Hematopoietic multipotent progenitor cell treated with erythropoietin and hydrocortisone succinate and interleukin-3 and kit ligand, for 8 days (in vitro differentiated cells): ENCODE results near the gene GNAL.

Experiments used
- DNase-seq: peaks from one replicate; pipeline ENCODE4 v3.0.0-alpha.2; 2015

GNAL gene

DNA sequence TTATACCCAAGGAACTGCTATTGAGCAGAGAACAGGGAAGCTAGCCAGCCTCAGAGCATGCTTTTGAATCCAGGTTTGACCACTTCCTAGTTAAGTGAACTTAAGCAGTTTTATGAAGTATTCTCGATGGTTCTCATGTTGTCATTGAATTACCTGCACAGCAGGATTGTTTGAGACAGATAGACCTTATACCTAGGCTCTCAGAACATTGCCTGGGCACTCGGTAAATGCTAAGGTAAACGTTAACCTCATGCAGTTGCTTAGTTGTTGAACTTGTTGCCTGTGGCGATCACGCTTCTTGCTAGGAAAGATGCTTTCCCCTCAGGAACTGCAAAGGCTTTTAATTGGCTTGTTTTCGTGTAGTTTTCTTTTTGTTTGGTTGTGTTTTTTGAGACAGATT lies 128.2 kb downstream of the GNAL start:
- no peak for DNase-seq

DNA sequence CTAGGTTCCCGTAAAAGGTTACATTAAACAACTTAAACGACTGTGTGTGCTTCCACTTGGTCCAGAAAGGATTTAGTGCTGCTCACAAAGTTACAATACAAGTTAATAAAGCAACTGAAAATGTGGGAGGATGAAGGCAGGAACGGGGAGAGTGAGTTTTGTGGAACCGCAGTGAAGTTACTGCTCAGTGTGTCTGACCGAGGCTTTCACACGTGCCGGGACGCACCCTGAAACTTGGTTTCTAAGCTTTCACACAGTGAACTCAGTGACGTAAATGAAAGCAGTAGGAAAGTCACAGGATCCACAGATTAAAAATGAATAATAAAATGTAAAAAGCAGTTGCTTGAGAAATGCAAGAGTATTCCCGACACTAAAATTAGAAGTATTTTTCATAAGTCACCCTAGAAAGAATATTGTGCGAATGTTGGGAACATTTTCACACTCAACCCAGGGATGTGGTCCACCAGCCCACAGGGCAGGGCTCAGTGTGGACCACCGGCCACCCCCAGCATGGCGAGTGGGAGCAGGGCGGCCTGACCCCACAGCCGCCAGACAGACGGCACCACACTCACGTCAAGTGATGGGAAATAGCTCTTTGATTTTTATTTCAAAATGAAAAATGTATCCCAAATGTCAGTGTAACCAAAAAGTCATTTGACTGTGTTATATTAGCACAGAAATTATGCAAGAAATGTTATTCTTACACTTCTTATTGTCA lies 129.6 kb downstream of the GNAL start:
- no peak for DNase-seq

DNA sequence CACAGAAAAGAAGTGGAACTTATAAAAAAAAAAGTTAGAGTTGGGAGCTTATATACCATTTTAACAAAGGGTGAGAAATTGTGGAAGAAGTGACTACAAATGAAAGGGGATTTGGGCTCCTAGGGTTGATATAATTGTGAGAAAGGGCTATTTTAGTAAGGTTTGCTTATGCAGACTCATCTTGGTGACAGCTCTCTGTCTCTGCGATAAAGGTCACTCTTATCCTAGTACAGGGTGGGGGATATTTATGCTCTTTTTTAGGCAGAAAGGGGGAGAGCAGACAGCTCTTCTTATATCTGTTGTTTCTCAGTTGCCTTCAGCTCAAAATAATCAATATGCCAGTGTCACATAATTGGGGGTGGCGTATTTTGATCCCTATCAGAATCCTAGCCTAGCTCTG lies 130.9 kb downstream of the GNAL start:
- no peak for DNase-seq

DNA sequence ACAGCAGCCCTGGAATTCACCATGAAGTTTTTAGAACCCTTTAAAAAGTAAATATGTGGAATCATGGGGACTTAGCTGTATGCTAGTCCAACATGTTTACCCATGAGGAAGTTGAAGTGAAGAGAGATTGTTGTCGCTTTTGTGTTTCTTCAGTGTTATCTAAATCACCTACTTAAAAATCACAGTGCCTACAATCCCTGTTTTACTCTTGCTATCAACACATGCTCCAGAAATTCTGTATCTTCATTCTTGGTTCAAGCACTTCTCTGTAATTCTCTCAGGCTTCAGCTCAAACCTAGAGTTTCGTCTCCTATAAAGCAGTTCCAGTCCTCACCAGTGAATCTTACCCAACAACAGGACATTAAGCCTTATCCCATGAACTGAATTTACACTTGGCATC lies 131.6 kb downstream of the GNAL start:
- no peak for DNase-seq

DNA sequence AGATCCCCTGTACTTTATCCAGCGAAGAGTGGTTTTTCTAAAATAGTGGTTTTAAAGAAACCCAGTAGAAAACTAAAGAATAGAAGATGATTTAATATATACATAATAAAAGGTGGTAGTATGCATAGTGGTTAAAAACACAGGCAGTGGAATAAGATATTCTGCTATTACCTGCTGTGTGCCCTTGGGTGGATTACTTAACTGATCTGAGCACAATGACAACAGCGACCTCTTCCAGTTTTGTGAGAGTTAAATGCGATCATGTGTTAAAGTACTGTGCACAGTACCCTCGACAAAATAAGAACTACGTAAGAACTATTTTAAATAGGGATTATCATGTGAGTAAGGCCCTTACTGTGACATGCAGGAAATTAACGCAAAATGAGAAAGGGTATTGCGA lies 132.1 kb downstream of the GNAL start:
- no peak for DNase-seq

DNA sequence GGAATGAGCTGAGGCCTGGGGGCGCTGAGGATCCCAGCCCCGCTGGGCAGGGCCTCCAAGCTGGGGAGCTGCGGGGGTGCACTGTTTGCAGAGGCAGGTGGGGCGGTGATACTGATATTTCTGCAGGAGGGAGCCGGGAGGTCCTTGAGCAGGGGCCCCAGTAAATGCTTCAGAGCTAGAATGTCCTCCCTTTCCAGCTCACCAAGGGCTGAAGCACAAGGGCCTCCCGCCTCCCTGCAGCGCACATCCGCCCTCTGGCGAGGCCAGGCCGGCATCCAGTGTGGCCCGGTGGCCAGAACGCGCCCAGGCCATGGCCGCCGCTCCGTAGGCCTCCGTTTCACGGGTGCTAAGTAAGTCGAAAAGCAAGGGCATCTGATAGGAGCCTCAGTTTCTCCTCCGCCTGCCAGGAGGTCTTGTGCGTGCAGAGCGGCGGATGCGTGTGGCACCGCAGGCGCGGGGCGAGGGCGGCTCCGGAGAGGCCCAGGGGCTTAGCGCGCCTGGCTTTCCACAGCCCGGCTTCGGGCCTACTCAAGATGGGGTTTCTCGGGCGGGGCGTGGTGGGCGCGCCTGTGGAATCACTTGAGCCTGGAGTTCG lies 132.7 kb downstream of the GNAL start:
- DNase-seq: no peak

DNA sequence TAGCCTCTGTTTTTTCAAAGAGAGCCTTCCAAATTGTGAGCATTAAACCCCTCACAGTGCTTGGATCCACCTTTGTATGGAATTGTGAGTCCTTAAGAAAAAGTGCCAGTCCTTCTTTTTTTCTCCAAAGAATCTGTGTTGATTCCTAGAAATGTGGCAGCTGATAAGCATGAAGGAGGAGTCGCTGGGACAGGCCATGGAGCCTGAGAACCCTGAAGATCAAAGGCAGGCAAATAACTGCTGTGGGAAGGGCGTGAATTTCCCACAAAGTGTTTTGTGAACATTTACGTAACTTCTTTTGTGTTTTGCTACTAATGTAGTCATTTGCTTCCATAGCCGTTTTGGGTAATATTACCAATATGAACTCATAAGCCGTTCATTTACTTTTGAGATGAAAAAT lies 134.5 kb downstream of the GNAL start:
- DNase-seq: no peak

DNA sequence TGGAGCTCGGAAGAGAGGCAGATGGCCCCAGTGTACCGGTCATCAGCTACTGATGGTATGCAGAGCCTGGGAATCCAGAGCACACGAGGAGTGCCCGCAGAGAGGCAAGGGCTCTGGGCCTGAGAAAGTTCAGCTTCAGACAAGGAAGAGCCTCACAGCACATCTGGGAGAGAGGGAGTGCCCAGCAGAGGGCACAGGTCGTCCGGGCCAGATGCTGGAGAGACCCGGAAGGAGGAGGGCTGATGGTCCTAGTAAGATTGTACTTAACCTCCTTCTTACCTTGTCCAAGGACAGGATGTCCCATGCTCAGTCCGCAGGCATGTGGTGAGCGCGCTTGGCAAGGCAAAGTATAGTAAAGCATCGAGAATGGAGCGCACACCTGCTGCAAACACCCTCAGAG lies 137.8 kb downstream of the GNAL start:
- DNase-seq: peak; percentile 9

DNA sequence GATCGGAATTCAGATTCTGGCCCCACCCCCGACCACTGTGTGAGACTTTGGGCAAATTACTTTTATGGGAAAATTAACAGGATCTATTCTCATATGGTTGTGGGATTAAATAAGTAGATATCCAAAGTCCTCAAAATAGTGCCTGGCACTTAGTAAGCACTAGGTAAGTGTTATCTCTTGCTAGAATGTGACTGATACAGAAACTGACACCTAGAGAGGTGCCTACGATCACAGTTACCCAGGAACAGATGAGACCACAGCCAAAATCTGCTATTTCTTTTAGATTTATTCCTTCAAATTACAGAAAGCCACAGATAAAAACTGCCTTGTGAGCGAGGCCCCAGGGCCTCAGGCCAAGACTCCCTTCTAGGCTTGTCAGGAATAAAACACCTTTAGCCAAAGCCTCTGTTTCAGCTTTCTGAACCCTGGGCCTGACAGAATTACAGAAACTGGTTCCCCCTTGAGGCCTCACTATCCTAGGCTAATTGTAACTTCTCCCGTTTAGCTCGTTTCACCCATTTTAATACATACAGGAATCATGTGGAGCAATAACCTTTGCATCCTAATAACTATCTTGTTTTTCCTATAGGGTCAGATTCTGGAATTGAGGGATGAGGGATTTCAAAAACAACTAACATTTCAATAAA lies 139.8 kb downstream of the GNAL start:
- no peak for DNase-seq

DNA sequence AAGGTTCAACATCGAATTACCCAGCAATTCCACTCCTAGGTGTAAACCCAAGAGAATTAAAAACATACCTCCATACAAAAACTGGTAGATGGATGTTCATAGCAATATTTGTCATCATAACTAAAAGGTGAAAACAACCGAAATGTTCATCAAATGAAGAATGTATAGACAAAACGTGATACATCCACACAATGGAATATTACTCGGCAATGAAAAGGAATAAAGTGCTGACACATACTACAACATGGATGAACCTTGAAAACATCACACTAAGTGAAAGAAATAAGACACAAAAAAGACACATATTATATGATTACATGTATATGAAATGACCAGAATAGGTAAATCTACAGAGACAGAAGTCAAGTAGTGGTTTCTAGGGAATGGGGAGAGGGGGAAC lies 141.5 kb downstream of the GNAL start:
- DNase-seq: no peak

DNA sequence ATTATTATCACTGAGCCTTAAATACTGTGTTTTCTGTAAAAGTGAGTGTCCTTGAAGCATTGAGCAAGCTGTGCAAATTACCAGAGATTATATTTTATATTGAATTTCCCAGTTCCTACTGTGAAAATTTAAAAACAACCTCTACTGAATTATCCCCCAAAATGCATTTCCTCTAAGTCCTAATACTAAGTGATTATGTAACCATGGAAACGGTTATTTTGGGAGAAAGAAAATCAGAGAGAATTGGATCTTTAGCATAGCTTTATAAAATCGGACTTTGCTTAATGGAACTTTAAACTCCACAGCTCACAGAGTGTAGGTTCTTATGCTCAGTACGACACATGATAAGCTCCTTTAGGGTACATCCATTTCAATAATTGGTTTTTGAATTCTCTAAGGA lies 142.9 kb downstream of the GNAL start:
- no peak for DNase-seq

DNA sequence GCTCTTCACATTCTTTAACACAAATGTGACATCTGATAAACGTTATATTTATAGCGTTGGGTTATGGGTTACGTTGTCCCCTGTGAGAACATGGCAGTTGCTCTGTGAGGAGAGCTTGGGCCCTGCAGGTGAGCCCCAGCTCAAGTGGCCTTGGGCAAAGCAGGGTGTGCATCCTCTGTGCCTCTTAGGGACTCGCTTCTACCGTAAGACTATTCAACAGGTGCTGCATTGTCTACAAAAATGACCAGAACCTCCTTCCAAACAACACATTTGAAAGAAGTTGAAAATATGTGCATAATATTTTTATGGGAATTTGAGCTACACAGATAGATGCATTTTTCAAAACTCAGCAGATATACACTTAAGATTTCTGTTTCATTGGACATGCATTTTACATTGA lies 145.7 kb downstream of the GNAL start:
- no peak for DNase-seq

DNA sequence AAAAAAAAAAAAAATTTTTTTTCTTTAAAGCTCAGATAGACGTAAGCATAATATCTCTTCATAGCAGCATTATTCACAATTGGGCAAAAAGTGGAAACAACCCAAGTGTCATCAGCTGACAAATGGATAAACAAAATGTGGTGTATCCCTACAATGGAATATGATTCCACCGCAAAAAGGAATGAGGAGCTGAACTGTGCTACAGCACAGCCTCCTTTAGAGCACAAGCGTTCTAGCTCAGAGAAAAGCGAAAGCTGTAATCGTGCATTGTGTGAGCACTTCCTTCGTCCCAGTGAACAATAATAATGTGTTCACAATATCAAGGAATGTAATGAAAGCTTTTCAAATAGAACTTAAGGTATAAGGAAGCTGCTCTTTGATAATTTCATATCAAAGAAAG lies 150.5 kb downstream of the GNAL start:
- no peak for DNase-seq

DNA sequence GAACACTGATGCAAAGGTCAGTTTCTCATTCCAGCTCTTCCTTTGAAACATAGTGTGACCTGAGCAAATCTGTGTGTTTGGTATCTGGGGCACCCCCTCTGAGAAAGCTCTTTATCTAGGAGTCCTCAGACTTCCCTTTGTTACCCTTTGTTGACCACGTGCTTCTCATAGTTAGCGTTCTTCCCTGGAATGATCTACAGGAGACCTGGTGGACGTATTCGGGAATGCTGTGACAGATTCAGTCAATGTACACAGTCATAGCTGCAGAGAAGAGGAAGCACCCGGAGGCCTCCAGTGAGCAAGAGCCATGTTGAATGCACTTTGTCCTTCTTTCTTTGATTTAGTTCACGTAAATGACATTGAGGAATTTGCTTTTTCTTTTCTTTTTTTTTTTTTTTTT lies 151.4 kb downstream of the GNAL start:
- no peak for DNase-seq

DNA sequence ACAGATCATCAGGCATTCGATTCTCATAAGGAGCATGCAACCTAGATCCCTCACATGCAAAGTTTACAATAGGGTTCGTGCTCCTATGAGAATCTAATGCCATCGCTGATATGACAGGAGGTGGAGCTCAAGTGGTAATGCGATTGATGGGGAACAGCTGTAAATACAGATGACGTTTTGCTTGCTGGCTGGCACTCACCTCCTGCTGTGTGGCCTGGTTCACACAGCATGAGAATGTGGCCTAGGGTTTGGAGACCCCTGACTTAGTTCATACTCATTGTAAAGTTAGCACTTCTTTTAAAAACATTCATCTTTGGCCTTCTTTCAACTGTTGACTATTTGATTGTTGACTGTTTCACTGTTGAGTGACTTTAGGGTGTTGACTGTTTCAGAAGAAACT lies 153.5 kb downstream of the GNAL start:
- no peak for DNase-seq

DNA sequence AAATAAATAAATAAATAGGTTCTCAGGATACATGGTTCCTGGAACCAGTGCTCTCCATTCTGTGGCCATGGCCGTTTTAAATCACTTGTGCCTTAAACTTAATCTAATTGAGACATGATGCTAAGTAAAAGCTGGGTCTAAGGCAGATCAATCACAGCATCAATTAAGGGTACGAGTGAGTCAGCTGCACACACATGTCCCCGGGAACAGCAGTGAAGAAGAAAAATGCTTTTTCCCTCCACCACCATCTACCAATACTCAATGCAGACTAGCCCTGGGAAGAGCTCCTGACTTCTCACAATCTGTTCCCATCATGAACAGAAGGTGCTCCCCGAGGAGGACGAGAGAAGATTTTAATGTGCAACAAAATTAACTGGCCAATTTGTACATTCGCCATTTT lies 155.4 kb downstream of the GNAL start:
- DNase-seq: no peak

DNA sequence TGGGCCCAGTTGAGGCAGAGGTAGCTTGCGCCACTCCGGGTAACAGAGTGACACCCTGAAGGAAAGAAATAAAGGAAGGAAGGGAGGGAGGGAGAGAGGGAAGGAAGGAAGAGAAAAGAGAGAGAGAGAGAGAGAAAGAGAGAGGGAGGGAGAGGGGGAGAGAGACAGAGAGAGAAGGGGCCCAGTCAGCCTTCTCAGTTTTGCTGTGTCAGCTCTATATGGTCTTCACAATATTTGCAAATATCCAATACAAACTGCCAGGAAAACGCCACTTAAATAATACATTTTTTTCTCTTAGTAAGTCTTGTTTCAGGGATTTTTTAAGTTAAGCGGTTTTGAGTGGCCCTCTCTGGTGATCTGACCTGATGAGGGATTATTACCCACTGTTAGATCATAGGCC lies 156.6 kb downstream of the GNAL start:
- DNase-seq: no peak

DNA sequence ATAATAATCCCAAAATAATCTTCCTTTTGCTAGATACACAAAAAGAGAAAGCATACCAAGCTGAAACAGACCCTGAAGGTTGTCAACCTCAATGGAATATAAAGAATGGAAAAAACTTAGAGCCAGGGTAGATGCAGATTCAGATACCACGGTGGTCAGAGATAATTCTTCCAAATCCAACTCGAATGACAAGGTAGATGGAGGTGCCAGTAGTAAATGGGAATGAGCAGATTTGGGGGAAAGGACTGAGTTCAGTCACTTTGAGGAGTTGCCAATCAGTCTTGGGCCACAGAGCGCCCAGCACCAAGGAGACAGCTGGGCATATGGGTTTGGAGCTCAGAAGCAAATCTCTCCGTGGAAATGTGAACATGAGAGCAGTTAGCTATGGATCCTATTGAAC lies 158.7 kb downstream of the GNAL start:
- no peak for DNase-seq

DNA sequence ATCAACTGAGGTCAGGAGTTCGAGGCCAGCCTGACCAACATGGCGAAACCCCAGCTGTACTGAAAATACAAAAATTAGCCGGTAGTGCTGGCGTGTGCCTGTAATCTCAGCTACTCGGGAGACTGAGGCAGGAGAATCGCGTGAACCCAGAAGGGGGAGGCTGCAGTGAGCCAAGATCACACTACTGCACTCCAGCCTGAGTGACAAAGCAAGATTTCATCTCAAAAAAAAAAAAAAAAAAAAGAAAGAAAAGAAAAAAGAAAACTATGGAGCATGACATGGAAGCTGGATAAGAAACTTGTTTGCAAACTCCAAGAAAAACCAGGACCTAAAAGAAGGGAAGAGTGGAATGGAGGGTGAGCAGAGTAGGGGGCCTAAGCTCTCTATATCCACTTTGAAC lies 160.2 kb downstream of the GNAL start:
- DNase-seq: no peak

DNA sequence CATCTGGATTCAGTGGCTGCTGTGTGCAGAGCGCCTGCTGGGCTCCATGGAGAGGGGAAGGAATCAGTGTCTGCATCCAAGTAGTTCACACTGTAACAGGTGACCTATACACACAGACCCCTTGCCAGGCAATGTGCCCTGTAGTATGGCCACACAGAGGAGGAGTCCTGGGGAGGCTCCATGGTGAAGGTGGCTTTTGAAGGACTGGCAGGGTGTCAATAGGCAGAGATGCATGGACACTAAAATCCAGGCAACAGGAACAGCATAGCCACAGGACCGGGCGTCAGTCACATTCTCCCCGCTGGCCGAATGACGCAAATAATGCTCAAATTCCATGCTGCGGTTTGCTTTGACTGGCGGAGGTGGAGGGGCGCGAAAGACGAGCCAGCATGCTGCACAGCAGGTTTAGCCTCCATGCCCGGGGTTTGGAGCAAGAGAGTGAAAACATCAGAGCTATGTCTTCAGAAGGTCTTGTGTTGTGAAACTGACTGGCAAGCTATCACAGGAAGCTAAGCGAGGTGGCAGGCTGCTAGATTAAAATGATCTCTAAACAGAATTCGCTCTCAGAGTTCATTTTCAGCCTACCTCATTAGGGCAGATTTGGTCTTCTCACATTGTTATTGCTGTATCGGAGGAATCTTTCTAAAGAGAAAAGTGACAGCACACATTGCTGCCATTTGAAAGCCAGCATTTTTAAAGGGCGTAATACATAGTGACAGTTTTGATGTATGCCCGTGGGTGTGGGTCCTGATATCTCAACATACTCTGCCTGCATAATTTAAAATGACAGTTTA lies 161.0 kb downstream of the GNAL start:
- peak; percentile 63 for DNase-seq

DNA sequence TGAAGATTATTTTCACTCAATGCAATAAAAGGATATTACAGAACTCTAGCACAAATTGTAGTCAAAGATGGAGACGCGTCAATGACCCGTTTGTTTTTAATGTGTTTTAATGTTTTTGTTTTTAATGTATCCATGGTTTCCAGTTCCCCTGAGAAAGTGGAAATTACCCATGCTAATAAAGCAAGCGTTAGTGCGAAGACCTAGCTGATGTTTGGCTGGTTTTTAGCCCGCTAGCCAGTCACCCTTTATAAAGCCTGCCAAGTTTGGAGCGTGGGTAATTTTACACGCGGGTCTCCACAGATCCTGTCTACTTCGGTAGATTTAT lies 161.7 kb downstream of the GNAL start:
- DNase-seq: no peak

DNA sequence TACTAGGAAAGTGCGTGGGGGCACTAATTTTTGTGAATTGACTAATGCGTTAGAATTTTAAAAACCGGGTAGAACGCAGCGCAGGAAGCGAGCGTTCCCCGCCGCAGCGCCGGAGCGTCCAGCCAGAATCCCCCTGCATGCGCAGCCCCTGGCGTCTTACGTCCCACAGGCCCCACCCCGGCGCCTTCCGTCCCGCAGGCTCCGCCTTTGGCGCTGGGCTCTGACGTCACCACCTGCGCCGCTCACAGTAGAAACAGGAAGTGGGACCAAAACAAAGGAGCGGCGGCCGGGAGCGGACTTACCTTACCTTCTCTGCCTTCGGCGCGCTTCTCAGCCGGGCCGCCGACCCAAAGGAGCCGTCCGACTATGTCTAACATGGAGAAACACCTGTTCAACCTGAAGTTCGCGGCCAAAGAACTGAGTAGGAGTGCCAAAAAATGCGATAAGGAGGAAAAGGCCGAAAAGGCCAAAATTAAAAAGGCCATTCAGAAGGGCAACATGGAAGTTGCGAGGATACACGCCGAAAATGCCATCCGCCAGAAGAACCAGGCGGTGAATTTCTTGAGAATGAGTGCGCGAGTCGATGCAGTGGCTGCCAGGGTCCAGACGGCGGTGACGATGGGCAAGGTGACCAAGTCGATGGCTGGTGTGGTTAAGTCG lies 162.2 kb downstream of the GNAL start, which contains the start of gene CHMP1B:
Gene CHMP1B, plus strand, starts transcription at position 268 of the 660 bp plus-strand sequence. Its CDS starts 99 bp downstream, at position 367.
- peak; percentile 96 for DNase-seq

DNA sequence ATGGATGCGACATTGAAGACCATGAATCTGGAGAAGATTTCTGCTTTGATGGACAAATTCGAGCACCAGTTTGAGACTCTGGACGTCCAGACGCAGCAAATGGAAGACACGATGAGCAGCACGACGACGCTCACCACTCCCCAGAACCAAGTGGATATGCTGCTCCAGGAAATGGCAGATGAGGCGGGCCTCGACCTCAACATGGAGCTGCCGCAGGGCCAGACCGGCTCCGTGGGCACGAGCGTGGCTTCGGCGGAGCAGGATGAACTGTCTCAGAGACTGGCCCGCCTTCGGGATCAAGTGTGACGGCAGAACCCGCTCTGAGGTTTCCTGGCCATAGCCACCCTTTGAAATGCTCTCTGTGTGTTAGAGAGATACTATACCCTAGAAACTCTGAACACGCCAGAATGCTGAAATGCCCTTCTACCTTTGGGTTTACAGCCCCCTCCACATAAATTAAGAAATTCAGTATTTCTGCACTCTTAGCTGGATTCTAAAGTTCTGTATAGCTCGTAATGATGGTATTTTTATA lies 162.8 kb downstream of the GNAL start:
- peak; percentile 55 for DNase-seq
